Measurements from ENCODE around the gene FSTL4. TPM values are rescaled to one million over a fixed set of nuclear protein-coding genes. Genes with fewer than 3 reads are reported as not detected.

The FSTL4 gene
- total RNA-seq, 2 donors from 2014 or later = not detected

GRCh38 chr5:133525126-133525525 is 87.2 kb downstream of the FSTL4 start:
- DNase-seq (ENCODE audit: low spot score) = no peak
- H3K27ac ChIP-seq = no peak overlapping the region

GRCh38 chr5:133524666-133525065 is 87.7 kb downstream of the FSTL4 start:
- no peak for TF ChIP-seq CTCF (IDR thresholded peaks at IDR 0.05)
- H3K36me3 ChIP-seq = no peaks in the 10 kb centered on the region
- no peak overlapping the region for H3K27ac ChIP-seq
- no peaks in the 10 kb centered on the region for H3K9me3 ChIP-seq
- DNase-seq (ENCODE audit: low spot score) = no peak
- H3K4me3 ChIP-seq = no peak overlapping the region
- no peaks in the 10 kb centered on the region for H3K4me1 ChIP-seq
- H3K27me3 ChIP-seq = no peaks in the 10 kb centered on the region

More at GRCh38 chr5:133525126-133525525, 87.2 kb downstream of the FSTL4 start:
- Histone ChIP-seq H3K27me3 (no peaks in the 10 kb centered on the region), H3K4me3 (no peak overlapping the region), H3K36me3 (no peaks in the 10 kb centered on the region), H3K4me1 (no peaks in the 10 kb centered on the region), H3K9me3 (no peaks in the 10 kb centered on the region)
- TF ChIP-seq CTCF (IDR thresholded peaks at IDR 0.05) = no peak

- H3K27ac ChIP-seq = no peak overlapping the region
- no peak for DNase-seq (ENCODE audit: low spot score)
- H3K27me3 ChIP-seq = no peaks in the 10 kb centered on the region
- H3K36me3 ChIP-seq = no peaks in the 10 kb centered on the region
- no peaks in the 10 kb centered on the region for H3K4me1 ChIP-seq
- TF ChIP-seq CTCF (IDR thresholded peaks at IDR 0.05) = no peak
- no peak overlapping the region for H3K4me3 ChIP-seq
- H3K9me3 ChIP-seq = no peaks in the 10 kb centered on the region
Observed at GRCh38 chr5:133523961-133524586, 88.3 kb downstream of the FSTL4 start.

- Histone ChIP-seq H3K36me3 (no peaks in the 10 kb centered on the region), H3K4me3 (no peak overlapping the region), H3K9me3 (no peaks in the 10 kb centered on the region), H3K27me3 (no peaks in the 10 kb centered on the region), H3K4me1 (no peaks in the 10 kb centered on the region), H3K27ac (no peak overlapping the region)
- TF ChIP-seq CTCF (IDR thresholded peaks at IDR 0.05) = no peak
- no peak for DNase-seq (ENCODE audit: low spot score)
Observed at GRCh38 chr5:133523013-133523658, 89.2 kb downstream of the FSTL4 start.

GRCh38 chr5:133521801-133522200 is 90.5 kb downstream of the FSTL4 start:
- no peak for DNase-seq (ENCODE audit: low spot score)
- H3K4me1 ChIP-seq = no peaks in the 10 kb centered on the region
- H3K4me3 ChIP-seq = no peak overlapping the region
- H3K9me3 ChIP-seq = no peaks in the 10 kb centered on the region
- no peak overlapping the region for H3K27ac ChIP-seq
- no peaks in the 10 kb centered on the region for H3K36me3 ChIP-seq
- TF ChIP-seq CTCF (IDR thresholded peaks at IDR 0.05) = no peak
- no peaks in the 10 kb centered on the region for H3K27me3 ChIP-seq
